Measurements from ENCODE around the gene LNPEP.

The LNPEP gene

GRCh38 chr5:96986450-96986849 lies 50.6 kb downstream of the LNPEP start:
- Histone ChIP-seq H4K20me1 (ENCODE audit: insufficient read depth, low read length) (no peaks in the 10 kb centered on the region), H3K9ac (ENCODE audit: low read depth, low read length) (no peak overlapping the region), H3K9me3 (ENCODE audit: insufficient read depth, low read length, severe bottlenecking) (no peaks in the 10 kb centered on the region), H2AFZ (ENCODE audit: low read depth, low read length) (no peak overlapping the region), H3K4me3 (ENCODE audit: low read depth in 1 of 2, low read length in 2 of 2) (no peak overlapping the region), H3K79me2 (ENCODE audit: insufficient read depth, low read length) (peaks cover 34% of the 10 kb centered on the region), H3K36me3 (ENCODE audit: insufficient read depth, low read length) (peaks cover 79% of the 10 kb centered on the region), H3K27ac (ENCODE audit: low read length) (no peak overlapping the region), H3K4me2 (ENCODE audit: insufficient read depth, low read length) (no peak overlapping the region), H3K4me1 (ENCODE audit: insufficient read depth, low read length) (no peaks in the 10 kb centered on the region), H3K27me3 (ENCODE audit: insufficient read depth, low read length, poor library complexity) (no peaks in the 10 kb centered on the region)
- ATAC-seq (ENCODE audit: insufficient read depth, low read depth) = no peak
- DNase-seq = no peak
- TF ChIP-seq, protein P1, sequence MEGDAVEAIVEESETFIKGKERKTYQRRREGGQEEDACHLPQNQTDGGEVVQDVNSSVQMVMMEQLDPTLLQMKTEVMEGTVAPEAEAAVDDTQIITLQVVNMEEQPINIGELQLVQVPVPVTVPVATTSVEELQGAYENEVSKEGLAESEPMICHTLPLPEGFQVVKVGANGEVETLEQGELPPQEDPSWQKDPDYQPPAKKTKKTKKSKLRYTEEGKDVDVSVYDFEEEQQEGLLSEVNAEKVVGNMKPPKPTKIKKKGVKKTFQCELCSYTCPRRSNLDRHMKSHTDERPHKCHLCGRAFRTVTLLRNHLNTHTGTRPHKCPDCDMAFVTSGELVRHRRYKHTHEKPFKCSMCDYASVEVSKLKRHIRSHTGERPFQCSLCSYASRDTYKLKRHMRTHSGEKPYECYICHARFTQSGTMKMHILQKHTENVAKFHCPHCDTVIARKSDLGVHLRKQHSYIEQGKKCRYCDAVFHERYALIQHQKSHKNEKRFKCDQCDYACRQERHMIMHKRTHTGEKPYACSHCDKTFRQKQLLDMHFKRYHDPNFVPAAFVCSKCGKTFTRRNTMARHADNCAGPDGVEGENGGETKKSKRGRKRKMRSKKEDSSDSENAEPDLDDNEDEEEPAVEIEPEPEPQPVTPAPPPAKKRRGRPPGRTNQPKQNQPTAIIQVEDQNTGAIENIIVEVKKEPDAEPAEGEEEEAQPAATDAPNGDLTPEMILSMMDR (IDR thresholded peaks at IDR 0.05; ENCODE audit: borderline replicate concordance, extremely low read depth, low read length, poor library complexity, severe bottlenecking) = no peak
- TF ChIP-seq EZH2 (IDR thresholded peaks at IDR 0.05; ENCODE audit: borderline replicate concordance, low read depth, low read length, severe bottlenecking) = no peak

DNA sequence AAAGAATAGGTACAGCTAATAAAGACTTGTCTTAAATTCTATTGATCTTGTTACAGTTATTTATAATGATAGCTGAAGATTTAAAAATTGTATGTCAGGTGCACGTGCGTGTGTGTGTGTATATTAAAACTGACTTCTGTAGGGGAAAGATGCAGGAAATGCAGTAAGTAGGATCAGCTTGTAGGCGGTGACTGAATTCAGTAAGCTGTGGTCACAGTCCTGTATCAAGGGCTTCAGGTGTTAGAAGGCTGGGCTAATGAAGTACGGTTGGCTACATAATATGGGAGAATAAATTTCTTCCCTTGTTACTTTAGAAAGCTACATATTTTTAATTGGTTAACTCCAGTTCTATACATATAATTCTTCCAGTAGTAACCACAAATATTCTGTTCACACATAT lies 54.2 kb downstream of the LNPEP start:
- DNase-seq (no peak), ATAC-seq (ENCODE audit: insufficient read depth, low read depth) (no peak)
- no peak overlapping the region for H3K27ac ChIP-seq (ENCODE audit: low read length)
- no peak overlapping the region for H2AFZ ChIP-seq (ENCODE audit: low read depth, low read length)
- H3K27me3 ChIP-seq (ENCODE audit: insufficient read depth, low read length, poor library complexity) = no peaks in the 10 kb centered on the region
- TF ChIP-seq EZH2 (IDR thresholded peaks at IDR 0.05; ENCODE audit: borderline replicate concordance, low read depth, low read length, severe bottlenecking) = no peak
- TF ChIP-seq, protein P1 (IDR thresholded peaks at IDR 0.05; ENCODE audit: borderline replicate concordance, extremely low read depth, low read length, poor library complexity, severe bottlenecking) = no peak
- peaks cover 14% of the 10 kb centered on the region; the same call in 1 of the 2 replicates for H3K79me2 ChIP-seq (ENCODE audit: insufficient read depth, low read length)
- no peak overlapping the region for H3K9ac ChIP-seq (ENCODE audit: low read depth, low read length)
- H3K4me2 ChIP-seq (ENCODE audit: insufficient read depth, low read length) = no peak overlapping the region
- no peaks in the 10 kb centered on the region for H3K4me1 ChIP-seq (ENCODE audit: insufficient read depth, low read length)
- no peaks in the 10 kb centered on the region for H3K9me3 ChIP-seq (ENCODE audit: insufficient read depth, low read length, severe bottlenecking)
- no peaks in the 10 kb centered on the region for H4K20me1 ChIP-seq (ENCODE audit: insufficient read depth, low read length)
- no peak overlapping the region for H3K4me3 ChIP-seq (ENCODE audit: low read depth in 1 of 2, low read length in 2 of 2)
- H3K36me3 ChIP-seq (ENCODE audit: insufficient read depth, low read length) = peaks cover 90% of the 10 kb centered on the region

- Histone ChIP-seq H3K36me3 (ENCODE audit: insufficient read depth, low read length) (peaks cover 80% of the 10 kb centered on the region), H3K9ac (ENCODE audit: low read depth, low read length) (no peak overlapping the region), H3K9me3 (ENCODE audit: insufficient read depth, low read length, severe bottlenecking) (no peaks in the 10 kb centered on the region), H3K4me2 (ENCODE audit: insufficient read depth, low read length) (no peak overlapping the region), H4K20me1 (ENCODE audit: insufficient read depth, low read length) (no peaks in the 10 kb centered on the region), H3K4me1 (ENCODE audit: insufficient read depth, low read length) (no peaks in the 10 kb centered on the region), H3K4me3 (ENCODE audit: low read depth in 1 of 2, low read length in 2 of 2) (no peak overlapping the region), H3K27ac (ENCODE audit: low read length) (no peak overlapping the region), H3K27me3 (ENCODE audit: insufficient read depth, low read length, poor library complexity) (no peaks in the 10 kb centered on the region), H3K79me2 (ENCODE audit: insufficient read depth, low read length) (0 out of 2 replicates have a peak, but pooled peaks cover 9% of the 10 kb centered on the region), H2AFZ (ENCODE audit: low read depth, low read length) (no peak overlapping the region)
- TF ChIP-seq EZH2 (IDR thresholded peaks at IDR 0.05; ENCODE audit: borderline replicate concordance, low read depth, low read length, severe bottlenecking) = no peak
- TF ChIP-seq, protein P1 (IDR thresholded peaks at IDR 0.05; ENCODE audit: borderline replicate concordance, extremely low read depth, low read length, poor library complexity, severe bottlenecking) = no peak
- no peak for DNase-seq
- no peak for ATAC-seq (ENCODE audit: insufficient read depth, low read depth)
Measured at GRCh38 chr5:96991708-96992107, 55.8 kb downstream of the LNPEP start.

DNA sequence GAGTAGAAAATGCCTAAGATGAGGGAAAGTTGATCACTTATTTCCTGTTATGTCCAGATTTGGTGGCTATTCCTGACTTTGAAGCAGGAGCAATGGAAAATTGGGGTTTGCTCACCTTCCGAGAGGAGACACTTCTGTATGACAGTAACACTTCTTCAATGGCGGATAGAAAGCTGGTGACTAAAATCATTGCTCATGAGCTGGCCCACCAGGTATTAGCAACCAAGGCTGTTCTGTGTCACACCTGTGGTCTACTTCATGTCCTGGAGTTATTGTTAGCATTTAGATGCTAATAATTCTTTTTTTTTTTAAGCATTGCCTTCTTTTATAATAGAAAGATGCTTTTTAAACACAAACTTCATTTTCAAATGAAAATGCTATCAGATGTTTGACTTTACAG lies 57.9 kb downstream of the LNPEP start:
- H3K4me1 ChIP-seq (ENCODE audit: insufficient read depth, low read length) = no peaks in the 10 kb centered on the region
- no peak for TF ChIP-seq EZH2 (IDR thresholded peaks at IDR 0.05; ENCODE audit: borderline replicate concordance, low read depth, low read length, severe bottlenecking)
- TF ChIP-seq, protein P1 (IDR thresholded peaks at IDR 0.05; ENCODE audit: borderline replicate concordance, extremely low read depth, low read length, poor library complexity, severe bottlenecking) = no peak
- H3K79me2 ChIP-seq (ENCODE audit: insufficient read depth, low read length) = 0 out of 2 replicates have a peak, but pooled peaks cover 9% of the 10 kb centered on the region
- H3K9me3 ChIP-seq (ENCODE audit: insufficient read depth, low read length, severe bottlenecking) = no peaks in the 10 kb centered on the region
- H3K9ac ChIP-seq (ENCODE audit: low read depth, low read length) = no peak overlapping the region
- H3K36me3 ChIP-seq (ENCODE audit: insufficient read depth, low read length) = peaks cover 77% of the 10 kb centered on the region
- no peak for ATAC-seq (ENCODE audit: insufficient read depth, low read depth)
- no peaks in the 10 kb centered on the region for H4K20me1 ChIP-seq (ENCODE audit: insufficient read depth, low read length)
- DNase-seq = no peak
- H3K4me2 ChIP-seq (ENCODE audit: insufficient read depth, low read length) = no peak overlapping the region
- H3K4me3 ChIP-seq (ENCODE audit: low read depth in 1 of 2, low read length in 2 of 2) = no peak overlapping the region
- no peak overlapping the region for H2AFZ ChIP-seq (ENCODE audit: low read depth, low read length)
- no peak overlapping the region for H3K27ac ChIP-seq (ENCODE audit: low read length)
- no peaks in the 10 kb centered on the region for H3K27me3 ChIP-seq (ENCODE audit: insufficient read depth, low read length, poor library complexity)
